Body of pancreas (tissue), 4 donors: ENCODE data around the gene TPI1. TPM values are rescaled to one million over a fixed set of nuclear protein-coding genes. Genes with fewer than 3 reads are reported as not detected.

Experiments
- ATAC-seq: fragments of 150-250 bp; one replicate; pipeline ENCODE4 v1.9.1; 2016
- DNase-seq, 4 donors: peaks; one replicate each; pipeline ENCODE4 v3.0.0-alpha.2; 2019
- H3K27ac ChIP-seq, 4 donors: fragments of 200-600 bp; sonication (generic); 1 replicate in 3 of 4; 2 replicates in 1 of 4; pipeline versions ENCODE4 v1.5.1 to v1.6.1; 2016 to 2019; ENCODE audit warnings: mild to moderate bottlenecking in 1 of 4, mixed read lengths in 1 of 4, moderate library complexity in 1 of 4
- H3K27me3 ChIP-seq, 2 donors: fragments of 200-600 bp; sonication (generic); one replicate each; pipeline ENCODE4 v1.6.0; 2016; ENCODE audit warnings: mild to moderate bottlenecking in 1 of 2
- H3K36me3 ChIP-seq, 2 donors: fragments of 200-600 bp; sonication (generic); replicated peaks in 1 of 2; 2 replicates each; pipeline ENCODE4 v1.5.1; 2016; ENCODE audit warnings: low read depth in 2 of 2; ENCODE audit not compliant: insufficient read depth in 1 of 2
- H3K4me1 ChIP-seq: fragments of 200-600 bp; sonication (generic); one replicate; pipeline ENCODE4 v1.6.0; 2016
- H3K4me3 ChIP-seq, 2 donors: fragments of 200-600 bp; sonication (generic); 1 replicate in 1 of 2; 2 replicates in 1 of 2; pipeline ENCODE4 v1.5.1; 2016 to 2019
- H3K9me3 ChIP-seq, 3 donors: fragments of 200-600 bp; sonication (generic); 1 replicate in 2 of 3; 2 replicates in 1 of 3; pipeline ENCODE4 v1.5.1; 2016
- POLR2A ChIP-seq, 3 donors: fragments of 450-650 bp; IDR thresholded peaks; one replicate each; pipeline ENCODE4 v1.6.1; 2016; ENCODE audit warnings: antibody characterized with exemption in 3 of 3, mild to moderate bottlenecking in 2 of 3
- WGBS, 2 donors: methylation state at CpG; one replicate each; pipeline ENCODE4 v1.1.5; 2017; 5-methylcytosine and 5-hydroxymethylcytosine counted together
- intact Hi-C: fragments of 100-400 bp; cut with DNase I; formaldehyde crosslinking; loops from one replicate; pipeline ENCODE4 v1.15.1; 2023
- total RNA-seq, 2 donors: library from RNA; depleted of rRNA; stranded (reverse); fragments of >200 nt; gene quantifications; one replicate each; pipeline ENCODE4 v1.1.0, GENCODE V29; 2016
- TF ChIP-seq, protein P1 (sequence below), 7 experiments: fragments of 450-650 bp in 4 of 7; fragments of 200-600 bp in 3 of 7; sonication (generic) in 3 of 7; IDR thresholded peaks; one replicate each; pipeline ENCODE4 v1.5.1; 2016 to 2019; ENCODE audit warnings: antibody characterized with exemption in 7 of 7

The TPI1 gene
- total RNA-seq, 2 donors from 2014 or later = 134 to 152 TPM

DNA sequence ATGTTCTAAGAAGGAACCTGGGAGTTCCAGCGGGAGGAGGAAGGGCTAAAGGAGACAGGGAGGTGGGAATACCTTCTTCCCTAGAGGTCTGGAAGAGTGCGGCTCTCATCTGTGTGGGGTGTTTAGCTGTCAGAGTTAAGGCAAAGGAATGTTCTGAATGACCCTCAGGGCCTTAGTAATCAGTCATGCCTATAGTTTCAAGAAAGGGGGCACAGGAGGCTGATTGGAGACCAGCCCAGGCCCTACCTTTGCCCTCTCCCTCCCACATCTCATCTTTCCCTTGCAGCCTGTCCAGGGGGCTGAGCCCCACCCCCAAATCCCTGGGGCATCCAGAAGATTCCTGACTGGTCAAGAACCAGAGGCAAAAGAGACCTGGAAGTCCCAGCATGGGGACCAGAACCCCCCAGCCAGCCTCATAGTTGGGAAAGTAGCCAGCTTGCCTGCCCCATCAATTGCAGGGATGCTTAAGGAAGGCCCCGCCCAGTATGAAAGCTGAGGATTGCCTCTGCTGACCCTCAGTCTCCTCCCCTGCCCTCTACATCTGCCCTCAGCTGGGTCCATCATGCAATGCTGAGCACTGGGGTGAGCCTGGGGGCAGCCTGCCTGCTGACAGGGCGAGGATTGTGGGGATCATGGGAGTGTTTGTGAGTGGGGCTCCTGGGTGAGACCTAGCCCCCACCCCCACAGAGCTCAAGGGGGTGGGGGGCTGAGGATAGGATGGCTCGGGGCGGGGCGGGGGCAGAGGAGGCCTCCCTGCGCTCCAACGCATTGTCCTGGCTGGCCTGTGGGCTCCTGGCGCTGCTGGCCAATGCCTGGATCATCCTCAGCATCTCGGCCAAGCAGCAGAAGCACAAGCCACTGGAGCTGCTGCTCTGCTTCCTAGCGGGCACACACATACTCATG lies 43.9 kb upstream of the TPI1 start:
- TF ChIP-seq, protein P1, sequence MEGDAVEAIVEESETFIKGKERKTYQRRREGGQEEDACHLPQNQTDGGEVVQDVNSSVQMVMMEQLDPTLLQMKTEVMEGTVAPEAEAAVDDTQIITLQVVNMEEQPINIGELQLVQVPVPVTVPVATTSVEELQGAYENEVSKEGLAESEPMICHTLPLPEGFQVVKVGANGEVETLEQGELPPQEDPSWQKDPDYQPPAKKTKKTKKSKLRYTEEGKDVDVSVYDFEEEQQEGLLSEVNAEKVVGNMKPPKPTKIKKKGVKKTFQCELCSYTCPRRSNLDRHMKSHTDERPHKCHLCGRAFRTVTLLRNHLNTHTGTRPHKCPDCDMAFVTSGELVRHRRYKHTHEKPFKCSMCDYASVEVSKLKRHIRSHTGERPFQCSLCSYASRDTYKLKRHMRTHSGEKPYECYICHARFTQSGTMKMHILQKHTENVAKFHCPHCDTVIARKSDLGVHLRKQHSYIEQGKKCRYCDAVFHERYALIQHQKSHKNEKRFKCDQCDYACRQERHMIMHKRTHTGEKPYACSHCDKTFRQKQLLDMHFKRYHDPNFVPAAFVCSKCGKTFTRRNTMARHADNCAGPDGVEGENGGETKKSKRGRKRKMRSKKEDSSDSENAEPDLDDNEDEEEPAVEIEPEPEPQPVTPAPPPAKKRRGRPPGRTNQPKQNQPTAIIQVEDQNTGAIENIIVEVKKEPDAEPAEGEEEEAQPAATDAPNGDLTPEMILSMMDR (IDR thresholded peaks at IDR 0.05) = no peak
- TF ChIP-seq POLR2A (IDR thresholded peaks at IDR 0.05) = no peak
- ATAC-seq = no peak
- Histone ChIP-seq H3K4me1 (peaks cover 23% of the 10 kb centered on the region), H3K4me3 (no peak overlapping the region), H3K9me3 (no peaks in the 10 kb centered on the region), H3K27me3 (peaks cover 0 to 22% of the 10 kb centered on the region in 2 donors), H3K27ac (no peak overlapping the region), H3K36me3 (no peaks in the 10 kb centered on the region)
- intact Hi-C loops = no loop called here
- DNase-seq = no peak
- 41 to 46% methylated on average over 7 to 9 of the region's 12 CpGs for WGBS, 2 donors

DNA sequence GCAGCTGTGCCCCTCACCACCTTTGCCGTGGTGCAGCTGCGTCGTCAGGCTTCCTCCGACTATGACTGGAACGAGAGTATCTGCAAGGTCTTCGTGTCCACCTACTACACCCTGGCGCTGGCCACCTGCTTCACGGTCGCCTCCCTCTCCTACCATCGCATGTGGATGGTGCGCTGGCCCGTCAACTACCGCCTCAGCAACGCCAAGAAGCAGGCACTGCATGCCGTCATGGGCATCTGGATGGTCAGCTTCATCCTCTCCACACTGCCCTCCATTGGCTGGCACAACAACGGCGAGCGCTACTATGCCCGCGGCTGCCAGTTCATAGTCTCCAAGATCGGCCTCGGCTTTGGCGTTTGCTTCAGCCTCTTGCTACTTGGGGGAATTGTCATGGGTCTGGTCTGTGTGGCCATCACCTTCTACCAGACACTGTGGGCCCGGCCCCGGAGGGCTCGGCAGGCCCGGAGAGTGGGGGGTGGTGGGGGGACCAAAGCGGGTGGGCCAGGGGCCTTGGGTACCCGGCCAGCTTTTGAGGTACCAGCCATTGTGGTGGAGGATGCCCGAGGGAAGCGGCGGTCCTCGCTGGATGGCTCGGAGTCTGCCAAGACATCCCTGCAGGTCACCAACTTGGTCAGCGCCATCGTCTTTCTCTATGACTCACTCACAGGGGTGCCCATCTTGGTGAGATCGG lies 43.1 kb upstream of the TPI1 start:
- Histone ChIP-seq H3K27me3 (peaks cover 0 to 22% of the 10 kb centered on the region in 2 donors), H3K9me3 (no peaks in the 10 kb centered on the region), H3K4me1 (peaks cover 30% of the 10 kb centered on the region), H3K36me3 (no peaks in the 10 kb centered on the region), H3K27ac (no peak overlapping the region), H3K4me3 (no peak overlapping the region)
- 58 to 65% methylated on average over 4 to 33 of the region's 37 CpGs for WGBS, 2 donors
- TF ChIP-seq, protein P1 (IDR thresholded peaks at IDR 0.05) = no peak
- TF ChIP-seq POLR2A (IDR thresholded peaks at IDR 0.05) = no peak
- DNase-seq = peak in 1 of 4 donors; percentile 29
- no peak for ATAC-seq
- intact Hi-C loops = no loop called here

DNA sequence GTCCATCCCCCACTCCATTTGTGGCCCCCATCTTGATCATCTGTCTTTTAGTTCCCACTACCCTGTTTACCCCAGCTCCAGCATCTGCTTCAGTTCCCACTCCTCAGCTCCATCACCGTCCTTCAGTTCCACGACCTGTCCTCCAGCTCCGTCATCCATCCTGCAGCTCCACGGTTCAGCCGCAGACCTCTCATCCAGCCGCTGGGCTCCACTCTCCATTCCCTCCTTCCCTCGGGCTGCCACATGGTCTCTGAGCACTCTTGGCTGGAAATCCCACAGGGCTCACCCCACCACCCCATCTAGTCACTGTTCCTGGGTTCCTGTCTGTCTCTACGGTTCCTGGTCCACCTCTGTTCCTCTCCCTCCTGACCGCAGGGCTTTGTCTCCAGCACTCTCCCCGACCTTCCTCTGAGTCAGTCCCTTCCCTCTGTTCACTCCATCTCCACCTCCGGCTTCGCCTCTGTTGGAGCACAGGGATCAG lies 42.4 kb upstream of the TPI1 start:
- no peak for ATAC-seq
- DNase-seq = no peak
- intact Hi-C loops = no loop called here
- Histone ChIP-seq H3K27me3 (peaks cover 0 to 22% of the 10 kb centered on the region in 2 donors), H3K4me3 (no peak overlapping the region), H3K9me3 (no peaks in the 10 kb centered on the region), H3K36me3 (no peaks in the 10 kb centered on the region), H3K27ac (no peak overlapping the region), H3K4me1 (peaks cover 37% of the 10 kb centered on the region)
- TF ChIP-seq POLR2A (IDR thresholded peaks at IDR 0.05) = no peak
- TF ChIP-seq, protein P1 (IDR thresholded peaks at IDR 0.05) = no peak
- WGBS, 2 donors = 12 to 22% methylated on average over 12 of the region's 12 CpGs

DNA sequence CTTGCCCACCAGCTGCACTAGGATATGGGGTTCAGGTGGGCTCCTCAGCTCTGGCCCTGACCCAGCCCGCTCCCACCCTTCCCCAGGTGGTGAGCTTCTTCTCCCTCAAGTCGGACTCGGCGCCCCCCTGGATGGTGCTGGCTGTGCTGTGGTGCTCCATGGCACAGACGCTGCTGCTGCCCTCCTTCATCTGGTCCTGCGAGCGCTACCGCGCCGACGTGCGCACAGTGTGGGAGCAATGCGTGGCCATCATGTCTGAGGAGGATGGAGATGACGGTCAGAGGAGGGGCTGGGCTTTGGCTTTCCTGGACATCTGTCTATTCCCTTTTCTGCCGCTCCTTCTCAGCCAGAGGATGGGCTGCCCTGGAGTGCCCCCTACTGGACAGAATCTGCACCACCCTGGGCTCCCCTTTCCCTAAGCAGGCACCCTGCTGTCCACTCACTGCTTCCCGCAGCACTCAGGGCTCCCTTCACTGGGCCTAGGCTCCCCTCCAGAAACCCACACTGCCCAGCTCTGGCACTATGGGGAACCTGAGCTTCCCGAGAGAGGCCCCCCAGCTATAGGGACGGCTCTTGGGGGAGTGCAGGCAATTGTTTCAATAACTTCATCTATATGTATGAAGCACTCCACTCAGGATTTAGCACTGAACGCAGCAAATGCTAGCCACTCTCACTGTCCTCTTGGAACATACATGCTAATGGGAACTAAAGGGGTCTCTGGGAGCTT lies 41.8 kb upstream of the TPI1 start:
- H3K27me3 ChIP-seq = peaks cover 0 to 22% of the 10 kb centered on the region in 2 donors
- H3K9me3 ChIP-seq = no peaks in the 10 kb centered on the region
- peak in 1 of 3 donors; percentile 16 for TF ChIP-seq POLR2A (IDR thresholded peaks at IDR 0.05)
- TF ChIP-seq, protein P1 (IDR thresholded peaks at IDR 0.05) = peak; percentile 78 to 91 (median 87)
- H3K4me1 ChIP-seq = peaks cover 41% of the 10 kb centered on the region
- no peak overlapping the region for H3K27ac ChIP-seq
- peak; percentile 63 for ATAC-seq
- H3K4me3 ChIP-seq = no peak overlapping the region
- intact Hi-C loops = no loop called here
- 3 to 5% methylated on average over 16 to 19 of the region's 19 CpGs for WGBS, 2 donors
- no peaks in the 10 kb centered on the region for H3K36me3 ChIP-seq
- DNase-seq = peak; percentile 81 to 86 (median 84)
